Fibroblast of lung (primary cell): ENCODE data around the gene WDR54. TPM values are rescaled to one million over a fixed set of nuclear protein-coding genes. Genes with fewer than 3 reads are reported as not detected.
A peak's percentile ranks its signal among the peaks of the same experiment; 100 is the strongest.

Experiments used
- DNase-seq, 2 donors: peaks; one replicate each; pipeline versions ENCODE4 v3.0.0 to v3.0.0-alpha.2; 2010; ENCODE audit warnings: low read depth in 2 of 2
- H2AFZ ChIP-seq: 2 replicates; pipeline ENCODE4 v1.5.1; 2012; ENCODE audit warnings: low read length, control low read depth, inconsistent platforms
- H3K27ac ChIP-seq: 2 replicates; pipeline ENCODE4 v1.5.1; 2011; ENCODE audit warnings: low read length, control low read depth; ENCODE audit not compliant: insufficient read depth
- H3K27me3 ChIP-seq: 2 replicates; pipeline ENCODE4 v1.5.1; 2011; ENCODE audit warnings: mild to moderate bottlenecking, low read length; ENCODE audit not compliant: control insufficient read depth, insufficient read depth
- H3K36me3 ChIP-seq: 2 replicates; pipeline ENCODE4 v1.5.1; 2011; ENCODE audit warnings: low read length; ENCODE audit not compliant: control insufficient read depth, insufficient read depth
- H3K4me1 ChIP-seq: 2 replicates; pipeline ENCODE4 v1.5.1; 2011; ENCODE audit warnings: low read length; ENCODE audit not compliant: control insufficient read depth, insufficient read depth; ENCODE audit errors: extremely low read depth
- H3K4me2 ChIP-seq: 2 replicates; pipeline ENCODE4 v1.5.1; 2011; ENCODE audit warnings: low read length, control low read depth; ENCODE audit not compliant: insufficient read depth; ENCODE audit errors: extremely low read depth
- H3K4me3 ChIP-seq, 4 experiments: fragments of 200-600 bp in 1 of 4; sonication (generic) in 1 of 4; replicated peaks in 1 of 4; 2 replicates each; pipeline ENCODE4 v1.5.1; 2011 to 2016; ENCODE audit warnings: low read length in 4 of 4, low read depth in 3 of 4, mild to moderate bottlenecking in 3 of 4, control low read depth in 2 of 4, inconsistent platforms in 1 of 4, mixed read lengths in 1 of 4; ENCODE audit not compliant: insufficient read depth in 1 of 4; ENCODE audit errors: control extremely low read depth in 1 of 4
- H3K79me2 ChIP-seq: 2 replicates; pipeline ENCODE4 v1.5.1; 2012; ENCODE audit warnings: mild to moderate bottlenecking, low read length, inconsistent platforms; ENCODE audit not compliant: control insufficient read depth, insufficient read depth
- H3K9ac ChIP-seq: 2 replicates; pipeline ENCODE4 v1.5.1; 2011; ENCODE audit warnings: mild to moderate bottlenecking, low read length, control low read depth; ENCODE audit not compliant: insufficient read depth
- H3K9me3 ChIP-seq: 2 replicates; pipeline ENCODE4 v1.5.1; 2012; ENCODE audit warnings: low read depth, low read length; ENCODE audit not compliant: control insufficient read depth, insufficient read depth
- H4K20me1 ChIP-seq: 2 replicates; pipeline ENCODE4 v1.5.1; 2011; ENCODE audit warnings: low read length; ENCODE audit not compliant: control insufficient read depth, insufficient read depth; ENCODE audit errors: extremely low read depth
- EZH2 ChIP-seq: IDR thresholded peaks from 2 replicates; pipeline ENCODE4 v1.5.1; 2012; ENCODE audit warnings: low read length, control low read depth, mild to moderate bottlenecking; ENCODE audit errors: missing control alignments
- polyA plus RNA-seq, 2 donors: library from polyadenylated mRNA; depleted of rRNA in 1 of 2; stranded (reverse) in 1 of 2; unstranded in 1 of 2; fragments of >200 nt; gene quantifications; 2 replicates each; pipeline ENCODE4 v1.2.1, GENCODE V29; 2011 to 2012; ENCODE audit warnings: missing spikeins in 1 of 2
- total RNA-seq: library from RNA; depleted of rRNA; stranded (reverse); fragments of >200 nt; gene quantifications from 2 replicates; pipeline ENCODE4 v1.2.1, GENCODE V29; 2014
- TF ChIP-seq, protein P1 (sequence below), 2 donors: IDR thresholded peaks in 1 of 2; conservative IDR thresholded peaks in 1 of 2; 1 replicate in 1 of 2; 2 replicates in 1 of 2; pipeline ENCODE4 v1.5.1; 2011 to 2012; ENCODE audit warnings: low read length in 2 of 2, control low read depth in 1 of 2, inconsistent platforms in 1 of 2, low read depth in 1 of 2, mild to moderate bottlenecking in 1 of 2

Gene WDR54
- total and polyA plus RNA-seq, 2 donors (not counting 1 experiment from before 2014, with no cell fraction given): 24.3 to 27.1 TPM

DNA sequence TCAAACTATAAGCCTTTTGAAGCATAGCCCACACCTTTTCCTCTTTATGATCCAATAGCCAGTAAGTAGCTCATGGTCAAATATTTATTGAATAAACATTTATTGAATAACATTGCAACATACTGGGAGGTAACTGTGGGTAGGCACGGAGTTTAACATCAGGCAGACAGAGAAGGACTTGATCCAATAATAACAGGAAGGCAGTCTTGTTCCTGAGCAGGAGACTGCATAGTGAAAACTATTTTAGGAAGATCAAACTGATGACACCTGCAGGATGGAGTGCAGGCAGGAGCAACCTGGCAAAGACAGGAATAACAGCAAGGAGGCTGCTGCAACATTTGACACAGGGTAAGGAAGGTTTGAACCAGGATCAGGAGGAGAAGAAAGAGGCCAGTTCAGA is 38.3 kb upstream of the WDR54 start:
- Histone ChIP-seq H3K4me3 (no peak overlapping the region), H3K9ac (no peak overlapping the region), H3K9me3 (no peaks in the 10 kb centered on the region), H3K79me2 (peaks cover 66% of the 10 kb centered on the region), H3K36me3 (no peaks in the 10 kb centered on the region), H3K4me1 (peaks cover 14% of the 10 kb centered on the region), H3K27ac (peak overlapping the region; percentile 58), H3K27me3 (no peaks in the 10 kb centered on the region), H3K4me2 (peak overlapping the region; percentile 30), H2AFZ (no peak overlapping the region), H4K20me1 (no peaks in the 10 kb centered on the region)
- TF ChIP-seq, protein P1, sequence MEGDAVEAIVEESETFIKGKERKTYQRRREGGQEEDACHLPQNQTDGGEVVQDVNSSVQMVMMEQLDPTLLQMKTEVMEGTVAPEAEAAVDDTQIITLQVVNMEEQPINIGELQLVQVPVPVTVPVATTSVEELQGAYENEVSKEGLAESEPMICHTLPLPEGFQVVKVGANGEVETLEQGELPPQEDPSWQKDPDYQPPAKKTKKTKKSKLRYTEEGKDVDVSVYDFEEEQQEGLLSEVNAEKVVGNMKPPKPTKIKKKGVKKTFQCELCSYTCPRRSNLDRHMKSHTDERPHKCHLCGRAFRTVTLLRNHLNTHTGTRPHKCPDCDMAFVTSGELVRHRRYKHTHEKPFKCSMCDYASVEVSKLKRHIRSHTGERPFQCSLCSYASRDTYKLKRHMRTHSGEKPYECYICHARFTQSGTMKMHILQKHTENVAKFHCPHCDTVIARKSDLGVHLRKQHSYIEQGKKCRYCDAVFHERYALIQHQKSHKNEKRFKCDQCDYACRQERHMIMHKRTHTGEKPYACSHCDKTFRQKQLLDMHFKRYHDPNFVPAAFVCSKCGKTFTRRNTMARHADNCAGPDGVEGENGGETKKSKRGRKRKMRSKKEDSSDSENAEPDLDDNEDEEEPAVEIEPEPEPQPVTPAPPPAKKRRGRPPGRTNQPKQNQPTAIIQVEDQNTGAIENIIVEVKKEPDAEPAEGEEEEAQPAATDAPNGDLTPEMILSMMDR (conservative IDR thresholded peaks at IDR 0.05 in 1 of 2, IDR thresholded peaks at IDR 0.05 in 1 of 2; ENCODE audit: low read depth in 1 of 2, low read length in 2 of 2): no peak
- no peak for TF ChIP-seq EZH2
- DNase-seq: peak; percentile 72 to 74

DNA sequence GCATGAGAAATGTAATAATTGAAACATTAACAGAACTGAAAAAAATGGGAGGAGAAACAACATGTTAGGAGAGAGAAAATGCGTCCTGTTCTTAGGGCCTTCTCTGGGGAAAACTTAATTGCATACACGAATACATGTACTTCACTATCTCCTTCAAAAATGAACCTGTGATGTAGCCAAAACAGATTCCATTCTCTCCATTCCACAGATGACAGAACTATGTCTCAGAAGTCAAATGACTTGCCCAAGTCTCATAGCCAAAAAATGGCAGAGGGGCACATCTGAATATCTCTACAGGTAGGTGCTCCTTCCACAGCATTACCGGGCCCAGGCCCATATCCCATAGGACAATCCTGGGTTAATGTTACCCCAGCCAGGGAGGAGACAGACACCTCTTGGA is 37.5 kb upstream of the WDR54 start:
- no peak overlapping the region for H3K27ac ChIP-seq
- DNase-seq: peak in 1 of 2 donors; percentile 64
- H3K36me3 ChIP-seq: no peaks in the 10 kb centered on the region
- peaks cover 66% of the 10 kb centered on the region for H3K79me2 ChIP-seq
- H3K9me3 ChIP-seq: no peaks in the 10 kb centered on the region
- H2AFZ ChIP-seq: no peak overlapping the region
- no peak overlapping the region for H3K4me3 ChIP-seq
- H4K20me1 ChIP-seq: no peaks in the 10 kb centered on the region
- H3K4me1 ChIP-seq: peaks cover 14% of the 10 kb centered on the region
- H3K27me3 ChIP-seq: no peaks in the 10 kb centered on the region
- TF ChIP-seq, protein P1 (conservative IDR thresholded peaks at IDR 0.05 in 1 of 2, IDR thresholded peaks at IDR 0.05 in 1 of 2; ENCODE audit: low read depth in 1 of 2, low read length in 2 of 2): no peak
- no peak for TF ChIP-seq EZH2
- H3K4me2 ChIP-seq: no peak overlapping the region
- no peak overlapping the region for H3K9ac ChIP-seq

- no peaks in the 10 kb centered on the region for H4K20me1 ChIP-seq
- H3K79me2 ChIP-seq: peaks cover 66% of the 10 kb centered on the region
- H3K27me3 ChIP-seq: no peaks in the 10 kb centered on the region
- no peaks in the 10 kb centered on the region for H3K36me3 ChIP-seq
- DNase-seq: peak in 1 of 2 donors; percentile 25
- no peak overlapping the region for H3K9ac ChIP-seq
- H3K27ac ChIP-seq: no peak overlapping the region
- H3K4me1 ChIP-seq: peaks cover 12% of the 10 kb centered on the region
- H3K4me3 ChIP-seq: no peak overlapping the region
- H3K9me3 ChIP-seq: no peaks in the 10 kb centered on the region
- no peak overlapping the region for H3K4me2 ChIP-seq
- TF ChIP-seq, protein P1 (conservative IDR thresholded peaks at IDR 0.05 in 1 of 2, IDR thresholded peaks at IDR 0.05 in 1 of 2; ENCODE audit: low read depth in 1 of 2, low read length in 2 of 2): no peak
- TF ChIP-seq EZH2: no peak
- no peak overlapping the region for H2AFZ ChIP-seq
Observed at GRCh38 chr2:74385396-74385795, 36.1 kb upstream of the WDR54 start.
